Stimulated activated CD4-positive, alpha-beta T cell treated with anti-CD3 and anti-CD28 coated beads, Interleukin-1b, Interleukin-23, amount 100 ng/mL, for 1 hour (primary cell): Measurements from ENCODE around the gene DCAF6.
A peak's percentile ranks its signal among the peaks of the same experiment; 100 is the strongest.
"Not testable (repeated sequence)": the region's sequence is repeated elsewhere in the genome, so short reads cannot be mapped to it uniquely, and the experiment has no call there.

Experiments used
- DNase-seq, 2 donors: peaks; one replicate each; pipeline ENCODE4 v3.0.0-alpha.2; 2020; ENCODE audit warnings: low read depth in 2 of 2

DCAF6 gene

GRCh38 chr1:167924543-167925231, 11.8 kb upstream of the DCAF6 start:
- no peak for DNase-seq

- no peak for DNase-seq
Observed at GRCh38 chr1:167926486-167926997, 9.9 kb upstream of the DCAF6 start.

GRCh38 chr1:167927046-167927754, 9.3 kb upstream of the DCAF6 start:
- no peak for DNase-seq

GRCh38 chr1:167928457-167928852, 8.0 kb upstream of the DCAF6 start:
- DNase-seq = no peak

- DNase-seq = not testable (repeated sequence)
Observed at GRCh38 chr1:167928919-167929318, 7.6 kb upstream of the DCAF6 start.

GRCh38 chr1:167929725-167930124, 6.8 kb upstream of the DCAF6 start:
- no peak for DNase-seq

GRCh38 chr1:167933788-167934187, 2.7 kb upstream of the DCAF6 start:
- no peak for DNase-seq

GRCh38 chr1:167934426-167935215, 1.9 kb upstream of the DCAF6 start:
- DNase-seq = no peak

- DNase-seq = no peak
Observed at GRCh38 chr1:167935216-167936067, 1.0 kb upstream of the DCAF6 start.

GRCh38 chr1:167936930-167937708, 636 bp downstream of the DCAF6 start, which contains the start of gene MPC2:
Gene MPC2, minus strand, starts transcription at chr1:167937072. Its CDS starts 1,231 bp downstream, at chr1:167935841.
- peak; percentile 3 to 30 for DNase-seq

GRCh38 chr1:167937709-167938010, 1.2 kb downstream of the DCAF6 start:
- DNase-seq = no peak

GRCh38 chr1:167938080-167938636, 1.7 kb downstream of the DCAF6 start:
- no peak for DNase-seq

GRCh38 chr1:167940264-167940663, 3.8 kb downstream of the DCAF6 start:
- no peak for DNase-seq

- DNase-seq = no peak
Observed at GRCh38 chr1:167943541-167943940, 7.1 kb downstream of the DCAF6 start.

GRCh38 chr1:167947733-167948132, 11.2 kb downstream of the DCAF6 start:
- DNase-seq = no peak

- DNase-seq = no peak
Observed at GRCh38 chr1:167949785-167950184, 13.3 kb downstream of the DCAF6 start.

GRCh38 chr1:167950569-167950968, 14.1 kb downstream of the DCAF6 start:
- DNase-seq = no peak

GRCh38 chr1:167955915-167956314, 19.4 kb downstream of the DCAF6 start:
- no peak for DNase-seq

- DNase-seq = no peak
Observed at GRCh38 chr1:167957710-167958109, 21.2 kb downstream of the DCAF6 start.

- DNase-seq = no peak
Observed at GRCh38 chr1:167964646-167965045, 28.2 kb downstream of the DCAF6 start.
